HG03432 (cell line): Measurements from ENCODE around the gene GLIS1.

Experiments
- ATAC-seq: cut with Tn5 transposase; IDR thresholded peaks from one replicate; pipeline ENCODE4 v1.9.1; 2021; ENCODE audit warnings: mild to moderate bottlenecking, moderate library complexity; ENCODE audit not compliant: unreplicated experiment

GLIS1 gene

GRCh38 chr1:53502641-53503432 is 236.1 kb downstream of the GLIS1 start:
- no peak for ATAC-seq

DNA sequence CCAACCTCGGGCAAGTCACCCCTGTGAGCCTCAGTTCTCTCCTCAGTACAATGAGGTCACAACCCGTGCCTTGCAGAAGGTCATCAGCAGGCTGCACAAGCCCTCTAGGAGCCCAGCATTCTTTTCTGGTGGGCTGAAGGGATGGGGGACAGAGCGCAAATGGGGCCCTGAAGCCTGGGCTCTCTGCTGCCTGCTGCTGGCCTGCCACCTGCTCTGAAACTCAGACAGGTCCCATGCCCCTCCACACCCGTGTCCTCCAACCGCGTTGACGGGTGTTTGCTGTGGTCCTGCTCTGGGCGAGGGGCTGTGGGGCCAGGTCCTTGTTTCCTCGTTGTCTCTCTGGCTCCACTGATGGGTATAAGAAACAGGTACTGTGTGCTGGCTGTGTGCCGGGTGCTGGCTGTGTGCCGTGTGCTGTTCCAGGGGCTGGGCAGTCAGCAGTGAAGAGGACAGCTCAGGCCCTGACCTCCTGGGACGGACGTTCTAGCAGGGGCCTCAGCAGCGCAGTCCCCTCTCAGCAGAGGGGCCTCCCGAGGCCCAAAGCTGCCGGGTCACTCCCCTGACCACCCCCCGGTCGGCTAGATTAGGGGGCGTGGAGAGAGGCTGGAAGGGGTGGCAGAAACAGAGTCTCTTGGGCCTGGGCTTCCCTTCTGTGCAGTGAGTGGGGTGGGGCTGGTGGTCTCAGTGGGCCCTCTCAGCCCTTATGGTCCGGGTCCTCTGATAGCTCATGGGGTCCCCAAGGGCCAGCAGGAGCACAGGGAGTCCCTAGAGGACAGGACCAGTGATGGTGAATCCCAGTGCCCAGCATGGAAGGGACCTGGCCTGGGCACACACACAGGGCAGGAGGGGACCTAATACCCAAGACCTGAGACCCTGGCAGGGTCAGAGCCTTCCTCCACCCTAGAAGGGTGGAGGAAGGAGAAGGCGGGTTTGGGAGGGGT is 237.6 kb downstream of the GLIS1 start:
- ATAC-seq: no peak

DNA sequence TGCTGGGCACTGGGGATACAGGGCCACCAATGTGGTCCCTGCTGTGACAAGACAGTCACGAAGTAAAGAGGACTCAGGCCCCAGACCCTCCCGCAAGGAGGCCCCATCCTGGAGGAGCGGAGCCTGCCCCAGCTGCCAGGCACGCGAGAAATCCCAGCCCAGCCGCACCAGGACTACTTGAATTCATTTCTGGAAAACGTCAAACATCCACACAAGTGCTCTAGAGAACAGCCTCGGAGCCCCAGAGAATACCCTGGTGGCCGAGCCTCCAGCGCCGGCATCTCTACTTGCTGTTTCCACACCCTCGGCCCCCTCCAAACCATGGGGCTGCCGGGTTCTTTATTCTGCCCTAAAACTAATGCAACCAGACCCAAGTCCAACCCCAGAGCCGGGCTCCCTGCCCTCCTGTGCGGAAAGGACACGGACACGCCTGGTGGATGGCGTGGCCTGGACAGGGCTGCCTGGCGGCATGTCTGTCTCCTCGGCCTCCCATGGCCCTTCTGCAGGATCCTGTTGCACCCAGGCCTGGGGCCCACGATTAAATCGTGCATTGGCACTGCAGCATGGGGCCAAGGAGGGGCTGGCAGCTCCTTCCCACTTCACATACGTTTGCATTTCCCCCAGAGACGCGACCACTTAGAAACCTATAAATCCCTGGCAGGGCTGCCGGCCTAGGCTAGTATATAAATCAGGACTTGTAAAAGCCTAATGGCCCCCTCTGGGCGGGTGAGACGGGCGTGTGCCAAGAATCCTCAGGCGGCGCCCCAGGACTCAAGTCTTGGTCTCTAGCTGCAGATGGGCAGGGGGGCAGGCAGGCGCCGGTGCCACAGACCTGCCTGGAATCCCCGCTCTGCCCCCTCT is 238.5 kb downstream of the GLIS1 start:
- no peak for ATAC-seq

GRCh38 chr1:53499257-53500203 is 239.4 kb downstream of the GLIS1 start:
- no peak for ATAC-seq

DNA sequence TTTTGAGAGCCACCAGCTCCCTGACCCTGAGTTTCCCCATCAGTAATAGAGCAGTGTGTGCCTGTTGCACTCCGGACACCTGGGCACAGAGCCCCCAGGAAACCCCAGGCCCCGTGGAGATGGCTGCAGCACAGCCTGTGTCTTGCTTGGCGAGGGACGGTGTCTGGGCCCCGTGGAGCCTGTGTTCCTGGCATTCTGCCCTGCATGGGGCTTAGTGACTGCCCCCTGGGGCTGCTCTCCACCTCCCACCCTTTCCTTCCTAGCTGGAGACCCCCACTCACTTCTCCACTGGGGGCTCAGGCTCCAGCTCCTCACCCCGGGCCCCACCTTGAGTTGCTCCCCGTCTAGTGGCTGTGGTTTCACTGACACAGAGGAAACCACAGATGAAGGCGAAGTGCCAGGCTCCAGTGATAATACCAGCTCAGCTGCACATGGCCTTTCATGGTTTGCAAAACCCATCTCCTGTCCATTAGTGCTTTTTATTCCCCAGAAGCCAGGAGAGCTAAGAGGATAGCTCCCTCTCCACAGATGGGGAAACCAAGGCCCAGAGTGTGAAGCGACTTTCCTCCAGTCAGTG is 240.3 kb downstream of the GLIS1 start:
- no peak for ATAC-seq

GRCh38 chr1:53495633-53496345 is 243.2 kb downstream of the GLIS1 start:
- no peak for ATAC-seq

GRCh38 chr1:53490351-53490750 is 248.6 kb downstream of the GLIS1 start:
- no peak for ATAC-seq

- ATAC-seq: no peak
Measured at GRCh38 chr1:53486395-53487026, 252.5 kb downstream of the GLIS1 start.

- ATAC-seq: no peak
Measured at GRCh38 chr1:53485478-53486394, 253.2 kb downstream of the GLIS1 start.

DNA sequence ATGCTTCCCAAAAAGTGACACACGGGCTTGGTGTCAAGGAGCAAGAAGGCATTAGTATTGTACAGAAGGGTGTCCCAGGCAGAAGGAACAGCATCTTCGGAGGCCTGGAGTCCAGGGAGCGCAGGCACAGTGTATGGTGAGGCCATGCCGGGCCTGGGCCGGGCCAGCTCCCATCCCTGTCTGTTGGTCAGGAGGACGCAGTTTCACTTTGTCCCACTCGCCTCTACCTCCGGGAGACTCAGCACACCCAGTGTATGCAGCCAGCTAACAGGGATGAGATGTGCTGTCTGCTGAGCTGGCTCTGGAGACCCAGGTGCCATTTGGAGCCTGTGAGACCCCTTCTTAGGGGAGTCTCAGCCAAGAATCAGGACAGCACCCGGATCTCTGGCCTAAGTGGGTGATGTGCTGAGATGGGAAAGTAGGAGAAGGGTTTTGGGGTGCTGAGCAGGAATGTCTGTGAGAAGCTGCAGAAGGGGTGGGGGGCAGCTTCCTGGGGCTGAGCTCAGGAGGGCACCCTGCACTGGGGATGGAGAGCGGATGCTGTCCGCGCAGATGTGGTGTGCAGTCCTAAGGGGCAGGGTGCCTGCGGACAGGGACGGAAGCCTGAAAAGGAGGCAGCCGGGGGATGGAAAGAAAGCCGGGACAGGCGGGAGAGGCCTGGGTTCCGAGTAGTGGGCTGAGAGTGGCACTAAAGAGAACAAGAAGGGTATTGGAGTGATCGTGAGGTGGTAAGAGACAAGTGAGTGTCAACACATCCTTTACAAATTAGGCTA is 254.1 kb downstream of the GLIS1 start:
- ATAC-seq: no peak

- no peak for ATAC-seq
Measured at GRCh38 chr1:53483656-53484055, 255.3 kb downstream of the GLIS1 start.

GRCh38 chr1:53483170-53483569 is 255.8 kb downstream of the GLIS1 start:
- ATAC-seq: no peak

GRCh38 chr1:53482441-53483153 is 256.4 kb downstream of the GLIS1 start:
- ATAC-seq: no peak

GRCh38 chr1:53481456-53481855 is 257.5 kb downstream of the GLIS1 start:
- ATAC-seq: no peak

DNA sequence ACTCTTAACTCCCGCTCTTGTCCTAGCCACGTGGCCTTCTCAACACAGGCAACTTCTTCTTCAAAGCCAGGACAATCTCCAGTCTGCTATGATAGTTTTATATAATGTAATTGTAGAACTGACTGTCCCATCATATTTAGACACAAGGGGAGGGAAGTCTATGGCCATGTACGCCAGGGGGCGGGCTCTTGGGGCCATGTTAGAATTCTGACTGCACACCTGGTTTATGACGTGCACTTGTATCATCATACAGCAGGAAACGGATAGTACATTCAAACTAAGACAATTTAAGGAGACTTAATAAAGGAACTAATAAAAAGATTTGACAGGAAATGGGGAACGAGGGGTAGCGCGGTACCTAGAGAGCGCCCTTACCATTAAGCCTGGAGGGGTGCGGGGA is 258.3 kb downstream of the GLIS1 start:
- no peak for ATAC-seq

- no peak for ATAC-seq
Measured at GRCh38 chr1:53478502-53478818, 260.5 kb downstream of the GLIS1 start.
